ENCODE data around the gene BACE1.

BACE1 gene

GRCh38 chr11:117248341-117248740, 67.7 kb downstream of the BACE1 start:
- H3K4me3 ChIP-seq (ENCODE audit: low read depth, low read length) = no peak overlapping the region
- DNase-seq (ENCODE audit: low read depth) = no peak
- no peak for TF ChIP-seq CTCF (IDR thresholded peaks at IDR 0.05; ENCODE audit: control insufficient read depth, extremely low read depth, insufficient read depth)

- no peak for DNase-seq (ENCODE audit: low read depth)
- no peak overlapping the region for H3K4me3 ChIP-seq (ENCODE audit: low read depth, low read length)
- TF ChIP-seq CTCF (IDR thresholded peaks at IDR 0.05; ENCODE audit: control insufficient read depth, extremely low read depth, insufficient read depth) = no peak
These were observed 76.8 kb downstream of the BACE1 start for GRCh38 chr11:117239295-117239694.

GRCh38 chr11:117238221-117238620, 77.8 kb downstream of the BACE1 start:
- no peak for TF ChIP-seq CTCF (IDR thresholded peaks at IDR 0.05; ENCODE audit: control insufficient read depth, extremely low read depth, insufficient read depth)

More at GRCh38 chr11:117238221-117238620, 77.8 kb downstream of the BACE1 start:
- H3K4me3 ChIP-seq (ENCODE audit: low read depth, low read length) = no peak overlapping the region
- no peak for DNase-seq (ENCODE audit: low read depth)

Data from LNCaP clone FGC (cell line).